Hematopoietic multipotent progenitor cell (in vitro differentiated cells): Measurements from ENCODE around the gene SDC3. TPM values are rescaled to one million over a fixed set of nuclear protein-coding genes. Genes with fewer than 3 reads are reported as not detected.
"Not testable (repeated sequence)": the region's sequence is repeated elsewhere in the genome, so short reads cannot be mapped to it uniquely, and the experiment has no call there.

Source experiments
- DNase-seq, 3 donors: peaks; one replicate each; pipeline ENCODE4 v3.0.0-alpha.2; 2011 to 2015; ENCODE audit warnings: low read depth in 2 of 3, low spot score in 2 of 3
- total RNA-seq: library from RNA; depleted of rRNA; stranded (reverse); fragments of >200 nt; gene quantifications from one replicate; pipeline ENCODE4 v1.2.3, GENCODE V29; 2012

The SDC3 gene
- total RNA-seq, 1 donor, result under 0.01 TPM

DNA sequence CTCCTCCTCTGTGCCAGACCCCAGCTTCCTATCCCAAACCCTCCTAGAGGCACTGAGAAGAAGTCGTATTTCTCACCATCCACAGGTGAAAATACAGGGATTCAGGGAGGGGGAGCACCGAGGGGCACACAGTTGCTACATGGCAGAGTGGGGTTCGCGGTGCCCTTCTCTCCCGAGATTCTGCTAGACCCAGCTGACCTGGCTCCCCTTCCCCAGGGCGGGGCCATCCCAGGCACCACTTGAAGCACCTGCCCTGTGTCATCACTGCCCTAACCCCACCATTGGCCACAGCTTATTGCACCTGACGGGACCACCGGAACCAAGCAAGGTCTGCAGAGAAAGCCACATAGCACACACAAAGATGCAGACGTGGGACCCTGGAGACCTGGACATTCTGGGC is 30.5 kb downstream of the SDC3 start:
- no peak for DNase-seq

DNA sequence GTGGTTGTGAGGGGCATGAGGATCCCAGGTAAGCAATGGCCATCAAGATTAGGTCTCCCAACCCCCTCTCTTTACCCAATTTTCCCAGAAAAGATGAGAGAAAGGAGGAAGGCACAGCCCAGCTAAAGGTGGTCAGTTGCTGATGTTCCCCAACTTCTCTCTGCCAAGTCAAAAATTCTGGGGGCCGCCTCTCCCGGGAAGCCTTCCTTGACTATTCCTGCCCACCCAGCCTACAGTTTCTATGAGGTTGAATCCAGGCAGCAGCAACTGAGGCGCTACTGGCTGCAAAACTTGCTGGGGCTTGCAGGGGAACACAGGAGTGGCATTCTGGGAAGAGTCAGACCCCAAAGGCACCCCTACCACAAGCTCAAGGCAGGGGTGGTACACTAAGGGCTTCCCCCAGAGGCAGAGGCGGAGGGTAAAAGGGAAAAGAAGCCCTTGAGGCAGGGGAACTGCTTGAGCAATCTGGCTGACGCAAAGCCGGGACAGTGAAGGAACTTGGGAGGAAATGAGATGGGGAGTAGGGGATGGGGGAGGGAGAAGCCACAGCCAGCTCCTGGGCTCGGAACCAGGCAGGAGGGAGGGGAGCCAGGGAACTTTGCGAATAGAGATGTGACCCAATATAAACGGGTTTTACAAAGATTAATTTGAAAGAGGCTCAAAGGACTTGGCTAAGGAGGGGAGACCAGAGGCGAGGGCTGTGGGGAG is 31.2 kb downstream of the SDC3 start:
- DNase-seq, result no peak

DNA sequence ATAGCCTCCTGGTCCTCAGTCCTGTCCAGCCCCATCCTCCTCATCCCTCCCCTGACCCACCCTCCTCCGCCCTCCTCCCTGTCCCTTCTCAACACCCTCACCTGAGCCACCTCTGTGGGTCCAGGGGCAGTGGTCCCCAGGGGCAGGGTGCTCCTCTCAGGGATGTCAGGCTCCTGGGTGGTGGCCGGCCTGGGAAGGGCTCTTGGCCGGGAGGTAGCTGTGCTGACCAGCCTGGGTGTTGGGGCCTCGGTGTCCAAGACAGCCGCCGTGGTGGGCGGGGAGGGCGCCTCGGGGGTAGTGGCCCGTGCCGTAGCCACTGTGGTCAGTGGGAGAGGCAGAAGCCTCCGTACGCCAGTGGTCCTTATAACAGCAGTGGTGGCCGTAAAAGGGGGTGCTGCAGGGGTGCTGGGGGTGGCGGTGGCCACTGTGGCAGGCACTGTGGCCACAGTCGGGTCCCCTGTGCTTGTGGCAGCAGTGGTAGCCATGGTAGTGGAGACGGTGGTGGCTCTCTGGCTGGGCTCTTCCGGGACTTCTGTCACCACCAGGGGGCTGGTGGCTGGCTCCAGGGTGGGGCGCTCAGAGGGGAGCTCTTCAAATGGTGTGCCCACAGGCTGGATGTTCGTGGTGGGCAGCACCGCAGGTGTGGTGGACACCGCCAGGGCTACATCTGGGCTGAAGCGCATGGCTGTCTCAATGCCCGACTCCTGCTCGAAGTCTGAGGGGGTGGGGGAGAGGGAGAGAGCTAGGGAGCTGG is 31.9 kb downstream of the SDC3 start:
- DNase-seq, result no peak

DNA sequence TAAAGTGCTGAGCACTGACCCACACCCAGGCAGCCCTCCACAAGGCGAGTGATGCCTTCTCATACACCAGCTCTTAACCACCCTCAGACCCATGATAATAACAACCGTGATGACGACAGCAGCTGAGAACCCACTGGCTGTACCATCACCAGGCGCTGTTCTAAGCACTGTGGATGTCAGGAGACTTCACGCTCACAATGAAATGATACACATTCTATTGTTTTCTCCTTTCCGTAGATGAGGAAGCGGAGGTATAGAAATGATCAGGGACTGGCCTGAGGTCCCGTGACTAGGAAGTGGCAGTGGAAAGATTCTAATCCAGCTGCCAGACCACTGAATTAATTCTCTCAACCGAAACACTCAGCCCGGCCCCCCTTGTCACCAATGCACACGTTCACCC is 32.6 kb downstream of the SDC3 start:
- no peak for DNase-seq

GRCh38 chr1:30875197-30875596 is 33.4 kb downstream of the SDC3 start:
- no peak for DNase-seq

- DNase-seq, result no peak
Measured at GRCh38 chr1:30874176-30874575, 34.4 kb downstream of the SDC3 start.

DNA sequence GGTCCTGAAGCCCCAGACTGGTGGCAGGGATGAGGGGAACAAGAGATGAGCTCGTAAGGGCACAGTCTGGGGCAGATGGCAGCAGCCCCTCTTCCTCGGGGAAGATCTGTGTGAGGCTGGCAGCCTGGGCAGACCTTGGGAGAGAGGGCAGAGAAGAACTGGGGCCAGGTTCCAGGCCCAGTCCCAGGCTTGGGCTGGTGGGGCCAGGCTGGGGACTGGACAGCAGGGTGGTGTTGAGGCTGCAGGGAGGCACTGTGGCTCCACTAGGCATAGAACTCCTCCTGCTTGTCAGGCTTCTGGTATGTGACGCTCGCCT is 35.7 kb downstream of the SDC3 start:
- peak in 2 of 3 donors; percentile 36 to 52 for DNase-seq

- no peak for DNase-seq
Measured at GRCh38 chr1:30872033-30872947, 36.3 kb downstream of the SDC3 start.

DNA sequence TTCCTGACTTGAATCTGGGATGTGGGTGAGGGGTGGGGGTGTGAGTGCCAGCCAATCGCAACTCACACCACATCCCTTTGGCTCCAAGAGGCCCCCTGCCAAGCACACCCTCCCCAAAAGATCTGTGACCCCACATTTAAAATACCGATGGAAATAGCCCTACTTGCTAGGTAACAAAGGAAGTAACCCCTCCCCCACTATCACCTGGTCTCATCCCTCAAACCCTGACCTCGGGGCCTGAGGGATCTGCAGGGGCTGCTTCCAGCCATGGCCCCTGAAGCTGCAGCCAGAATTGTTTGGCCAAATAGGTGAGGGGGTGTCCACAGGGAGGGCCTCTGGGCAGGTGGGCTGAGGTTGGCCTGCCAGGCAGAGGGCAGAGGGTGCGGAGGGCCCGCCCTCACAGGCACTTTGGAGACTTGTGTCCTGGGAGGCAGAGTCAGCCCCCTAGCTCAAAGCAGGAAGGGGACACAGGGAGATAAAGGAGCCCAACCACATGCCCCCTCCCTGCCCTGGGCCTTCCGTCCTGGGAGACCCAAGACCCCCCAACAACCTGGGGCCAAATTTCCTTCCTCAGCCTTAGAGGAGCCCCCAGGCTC is 37.2 kb downstream of the SDC3 start:
- DNase-seq, result no peak

DNA sequence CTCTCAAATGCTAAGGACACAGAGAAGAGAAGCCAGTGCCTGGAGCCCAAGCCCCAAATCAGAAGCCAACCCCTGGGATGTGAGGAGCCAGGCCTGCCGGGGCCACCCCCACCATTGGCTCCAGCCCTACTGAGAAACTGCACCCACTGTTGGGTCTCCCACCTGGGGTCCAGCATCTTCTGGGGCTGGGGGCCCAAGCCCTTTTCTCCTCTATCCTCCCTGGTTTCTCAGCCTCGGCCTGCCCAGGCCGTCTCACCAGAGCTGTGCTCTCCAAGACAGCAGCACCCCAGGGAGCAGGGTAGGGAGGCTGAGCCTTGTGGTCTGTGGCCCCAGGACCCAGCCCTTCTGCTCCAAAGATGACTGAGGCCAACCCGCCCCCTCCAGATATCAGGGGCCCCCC is 37.9 kb downstream of the SDC3 start:
- DNase-seq, result no peak

DNA sequence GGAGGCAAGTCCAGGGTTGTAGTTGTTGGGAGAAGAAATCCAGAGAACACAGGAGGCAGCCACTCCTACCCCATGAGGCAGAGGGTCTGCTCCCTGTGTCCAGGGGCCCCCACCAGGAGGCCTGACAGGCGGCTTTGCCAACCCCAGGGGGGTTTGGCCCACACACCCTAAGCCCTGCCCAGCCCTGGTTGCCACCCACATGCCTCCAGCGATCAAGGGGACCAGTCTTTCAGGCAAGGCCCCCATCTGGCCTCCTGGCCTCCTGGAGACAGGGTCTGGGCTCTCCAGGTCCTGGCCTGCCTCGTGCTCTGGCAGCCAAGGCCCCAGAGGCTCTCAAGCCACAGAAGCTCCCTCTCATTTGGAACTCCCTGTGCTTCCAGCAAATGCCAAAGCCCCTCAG is 38.5 kb downstream of the SDC3 start:
- DNase-seq, result no peak

- DNase-seq, result peak in 2 of 3 donors; percentile 74 to 82
Measured at GRCh38 chr1:30868833-30869435, 39.6 kb downstream of the SDC3 start.

DNA sequence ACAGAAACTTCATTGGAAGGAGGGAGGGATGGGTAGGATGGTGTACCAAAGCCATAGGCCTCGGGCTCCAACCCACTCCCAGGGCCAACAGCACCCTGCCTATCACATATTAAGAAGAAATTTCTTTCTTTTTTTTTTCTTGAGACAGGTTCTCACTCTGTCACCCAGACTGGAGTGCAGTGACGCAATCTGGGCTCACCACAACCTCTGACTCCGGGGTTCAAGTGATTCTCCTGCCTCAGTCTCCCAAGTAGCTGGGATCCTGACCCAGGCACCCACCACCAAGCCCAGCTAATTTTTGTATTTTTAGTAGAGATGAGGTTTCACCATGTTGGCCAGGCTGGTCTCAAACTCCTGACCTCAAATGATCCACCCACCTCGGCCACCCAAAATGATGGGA is 40.5 kb downstream of the SDC3 start:
- DNase-seq, result not testable (repeated sequence)

DNA sequence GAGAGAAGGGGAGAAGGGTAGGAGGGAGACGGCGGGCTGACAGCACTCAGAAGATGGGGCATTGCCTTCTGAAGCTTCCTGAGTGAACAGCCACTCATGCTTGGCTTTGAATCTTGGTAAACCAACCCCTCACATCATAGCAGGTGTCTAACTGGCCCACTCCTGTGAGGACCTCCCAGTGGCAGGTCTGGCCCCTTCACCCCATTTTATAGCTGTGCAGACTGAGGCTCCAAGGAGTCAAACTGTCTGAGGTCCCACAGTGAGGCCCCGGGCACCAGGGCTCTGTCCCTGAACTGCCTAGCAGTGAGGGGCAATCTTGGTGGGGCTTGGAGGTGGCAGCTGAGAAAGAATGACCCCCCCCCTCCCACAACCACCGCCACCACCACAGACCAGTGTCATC is 41.0 kb downstream of the SDC3 start:
- no peak for DNase-seq

GRCh38 chr1:30866594-30866993 is 42.0 kb downstream of the SDC3 start:
- DNase-seq, result no peak

GRCh38 chr1:30864681-30865080 is 43.9 kb downstream of the SDC3 start:
- DNase-seq, result no peak

DNA sequence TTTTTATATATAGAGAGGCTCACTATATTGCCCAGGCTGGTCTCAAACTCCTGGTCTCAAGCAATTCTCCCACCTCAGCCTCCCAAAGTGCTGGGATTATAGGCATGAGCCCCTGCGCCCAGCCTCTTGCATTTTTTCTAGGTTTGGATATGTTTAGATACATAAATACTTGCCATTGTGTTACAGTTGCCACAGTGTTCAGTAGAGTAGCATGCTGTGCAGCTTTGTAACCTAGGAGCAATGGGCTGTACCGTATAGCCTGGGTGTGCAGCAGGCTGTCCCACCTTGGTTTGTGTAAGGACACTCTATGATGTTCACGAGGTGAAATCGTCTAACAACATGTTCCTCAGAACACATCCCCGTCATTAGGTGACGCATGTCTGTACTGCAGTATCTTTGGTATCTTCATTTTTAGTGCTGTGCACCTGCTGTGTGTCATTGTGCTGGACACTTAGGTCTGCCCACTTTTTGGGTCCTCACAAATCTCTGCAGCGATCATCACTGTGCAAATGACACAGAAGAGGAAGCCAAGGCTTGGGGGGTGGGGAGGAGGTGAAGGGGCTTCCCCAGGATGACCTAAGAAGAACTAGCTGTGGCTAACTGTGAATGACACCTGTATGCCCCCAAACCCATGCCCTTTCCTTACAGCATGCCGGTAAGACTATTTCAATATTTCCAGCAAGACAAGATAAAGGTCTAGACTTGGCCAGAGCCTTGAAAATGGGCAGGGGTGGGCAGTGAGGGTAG is 44.5 kb downstream of the SDC3 start:
- DNase-seq, result no peak

DNA sequence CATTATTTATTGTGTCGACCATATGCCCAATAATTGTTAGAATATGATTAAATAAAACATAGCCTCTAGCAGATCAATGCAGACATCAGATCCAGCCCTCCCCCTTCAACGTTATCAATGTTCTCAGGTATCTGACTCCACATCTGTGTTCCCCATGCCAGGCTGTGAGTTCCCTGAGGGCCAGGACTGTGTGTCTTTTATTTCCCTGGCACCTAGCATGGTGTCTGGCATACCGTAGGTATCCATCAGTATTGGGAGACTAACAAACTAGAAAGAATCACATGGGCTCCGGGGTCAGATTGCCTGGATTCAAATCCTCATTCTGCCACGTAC is 48.3 kb downstream of the SDC3 start:
- DNase-seq, result no peak

DNA sequence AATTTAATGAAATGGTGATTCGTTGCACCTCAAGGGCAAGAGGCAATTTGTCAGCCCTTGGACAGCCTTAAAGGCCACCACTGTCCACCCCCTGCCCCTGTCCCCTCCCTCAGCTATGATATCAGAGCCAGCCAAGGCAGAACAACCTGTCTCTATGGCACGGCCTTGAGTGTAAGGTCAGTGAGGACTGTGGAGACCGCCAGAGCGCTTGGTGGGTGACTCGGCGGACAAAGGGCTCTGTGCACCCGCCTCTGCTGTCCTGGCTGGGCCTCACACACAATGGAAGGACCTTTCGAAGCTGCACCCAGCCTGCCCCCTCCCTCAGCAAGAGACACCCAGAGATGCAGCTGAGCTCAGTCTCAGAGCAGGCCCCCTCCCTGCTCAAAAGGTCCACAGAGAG is 50.6 kb downstream of the SDC3 start:
- DNase-seq, result no peak

GRCh38 chr1:30857062-30857461 is 51.5 kb downstream of the SDC3 start:
- DNase-seq, result no peak
